SK-N-MC (cell line): ENCODE measurements around the gene SMTNL2.
"Not testable (repeated sequence)": the region's sequence is repeated elsewhere in the genome, so short reads cannot be mapped to it uniquely, and the experiment has no call there.

Experiments
- DNase-seq: peaks from one replicate; pipeline ENCODE4 v3.0.0-alpha.2; 2011; ENCODE audit warnings: low read depth, low spot score
- H3K27ac ChIP-seq: fragments of 200-600 bp; sonication (generic); 2 replicates; pipeline ENCODE4 v1.5.1; 2016; ENCODE audit warnings: mixed run types
- H3K36me3 ChIP-seq: fragments of 200-600 bp; sonication (generic); 2 replicates; pipeline ENCODE4 v1.6.1; 2017; ENCODE audit warnings: antibody characterized with exemption, low read length, mixed read lengths; ENCODE audit not compliant: insufficient read depth
- H3K4me3 ChIP-seq: fragments of 200-600 bp; sonication (generic); 2 replicates; pipeline ENCODE4 v1.5.1; 2016
- H3K9ac ChIP-seq: fragments of 200-600 bp; sonication (generic); 2 replicates; pipeline ENCODE4 v1.8.0; 2017; ENCODE audit warnings: mixed run types, mixed read lengths; ENCODE audit not compliant: insufficient read length
- H3K9me3 ChIP-seq: fragments of 200-600 bp; sonication (generic); 2 replicates; pipeline ENCODE4 v1.6.1; 2017; ENCODE audit warnings: low read depth, mild to moderate bottlenecking, antibody characterized with exemption, low read length, moderate library complexity, mixed read lengths
- EZH2 ChIP-seq: fragments of 200-600 bp; sonication (generic); IDR thresholded peaks from one replicate; pipeline ENCODE4 v1.6.1; 2017; ENCODE audit warnings: antibody characterized with exemption
- FOXP2 ChIP-seq: optimal IDR thresholded peaks from 2 replicates; pipeline ENCODE3; 2011; ENCODE audit warnings: mild to moderate bottlenecking, moderate library complexity; ENCODE audit not compliant: insufficient read depth; ENCODE audit errors: extremely low read length, control extremely low read depth
- POLR2AphosphoS5 ChIP-seq: IDR thresholded peaks from 2 replicates; pipeline ENCODE4 v1.6.1; 2012; ENCODE audit warnings: mild to moderate bottlenecking, low read depth, low read length, borderline replicate concordance

The SMTNL2 gene

DNA sequence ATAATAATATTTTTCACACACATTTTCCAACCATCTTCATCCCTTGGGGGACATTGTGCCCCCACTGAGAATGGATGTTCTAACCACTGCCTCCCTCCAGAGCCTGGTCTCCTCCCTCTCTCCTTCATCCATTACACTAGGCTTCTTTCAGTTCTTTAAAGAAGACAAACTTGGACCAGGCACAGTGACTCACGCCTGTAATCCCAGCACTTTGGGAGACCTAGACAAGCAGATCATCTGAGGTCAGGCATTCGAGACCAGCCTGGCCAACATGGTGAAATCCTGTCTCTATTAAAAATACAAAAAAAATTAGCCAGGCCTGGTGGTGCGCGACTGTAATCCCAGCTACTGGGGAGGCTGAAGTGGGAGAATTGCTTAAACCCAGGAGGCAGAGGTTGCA, 50.6 kb downstream of the SMTNL2 start:
- DNase-seq: no peak
- Histone ChIP-seq H3K9ac (no peak overlapping the region), H3K27ac (no peak overlapping the region), H3K36me3 (no peaks in the 10 kb centered on the region), H3K4me3 (no peak overlapping the region), H3K9me3 (no peaks in the 10 kb centered on the region)
- TF ChIP-seq EZH2 (no peak), POLR2AphosphoS5 (no peak), FOXP2 (no peak)

DNA sequence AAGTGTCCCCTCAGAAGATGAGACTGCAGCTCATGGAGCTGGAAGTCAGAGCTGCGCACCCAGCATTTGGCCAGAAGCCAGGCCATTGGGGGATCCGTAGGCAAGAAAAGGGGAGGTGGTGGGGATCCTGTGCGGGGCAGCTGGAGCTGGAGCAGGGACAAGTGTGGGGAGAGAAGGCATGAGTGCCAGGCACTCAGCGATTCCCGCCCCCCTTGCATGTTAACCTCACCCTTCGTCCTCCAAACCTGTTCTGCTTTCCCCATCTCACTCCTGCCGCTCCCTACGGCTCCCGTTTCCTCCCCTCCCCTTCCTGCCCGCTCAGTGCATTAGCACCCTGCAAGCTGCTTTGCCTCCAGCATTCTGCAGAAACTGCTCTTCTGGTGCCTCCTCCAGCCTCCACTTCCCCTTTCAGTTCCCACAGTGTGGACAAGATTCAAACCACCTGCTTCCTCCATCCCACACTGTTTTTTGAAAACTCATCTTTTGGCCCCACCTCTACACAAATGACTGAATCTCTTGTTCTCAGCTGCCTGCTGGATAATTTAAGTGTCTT, 51.6 kb downstream of the SMTNL2 start:
- Histone ChIP-seq H3K36me3 (no peaks in the 10 kb centered on the region), H3K27ac (no peak overlapping the region), H3K9ac (no peak overlapping the region), H3K9me3 (no peaks in the 10 kb centered on the region), H3K4me3 (0 out of 2 replicates have a peak overlapping the region, but pooled peaks have one; percentile 25)
- no peak for DNase-seq
- TF ChIP-seq EZH2: no peak
- TF ChIP-seq FOXP2: no peak
- no peak for TF ChIP-seq POLR2AphosphoS5

DNA sequence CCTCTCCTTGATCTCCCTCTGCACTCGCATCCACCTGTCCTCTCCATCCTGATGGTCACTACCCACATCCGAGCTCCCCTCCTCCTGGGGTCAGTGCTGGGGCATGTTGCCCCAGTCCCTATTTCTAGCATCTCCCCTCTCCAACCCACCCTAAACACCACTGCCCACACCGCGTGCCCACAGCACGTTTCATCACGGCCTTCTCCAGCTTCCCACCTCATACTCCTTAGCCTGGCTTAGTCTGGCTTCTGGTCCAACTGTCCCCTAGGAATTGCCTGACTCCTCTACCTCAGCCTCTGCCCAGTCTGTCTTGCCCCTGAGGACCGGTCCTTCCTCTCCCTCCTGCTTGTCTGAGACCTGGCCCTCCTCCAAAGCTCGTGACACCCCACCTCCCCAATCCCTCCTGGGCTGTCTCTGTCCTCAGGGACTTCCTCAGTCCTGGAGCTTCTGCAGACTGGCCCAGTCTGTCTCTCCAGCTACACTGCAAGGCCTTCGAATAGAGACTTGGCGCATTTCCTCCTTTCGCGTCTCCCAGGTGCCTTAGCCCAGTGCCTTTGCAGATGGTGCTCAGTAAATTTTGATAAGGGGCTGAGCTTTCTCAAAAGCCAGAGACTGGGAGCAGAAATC, 52.3 kb downstream of the SMTNL2 start:
- Histone ChIP-seq H3K36me3 (no peaks in the 10 kb centered on the region), H3K9ac (no peak overlapping the region), H3K27ac (no peak overlapping the region), H3K9me3 (no peaks in the 10 kb centered on the region), H3K4me3 (no peak overlapping the region)
- no peak for DNase-seq
- TF ChIP-seq FOXP2 (no peak), EZH2 (no peak), POLR2AphosphoS5 (no peak)

DNA sequence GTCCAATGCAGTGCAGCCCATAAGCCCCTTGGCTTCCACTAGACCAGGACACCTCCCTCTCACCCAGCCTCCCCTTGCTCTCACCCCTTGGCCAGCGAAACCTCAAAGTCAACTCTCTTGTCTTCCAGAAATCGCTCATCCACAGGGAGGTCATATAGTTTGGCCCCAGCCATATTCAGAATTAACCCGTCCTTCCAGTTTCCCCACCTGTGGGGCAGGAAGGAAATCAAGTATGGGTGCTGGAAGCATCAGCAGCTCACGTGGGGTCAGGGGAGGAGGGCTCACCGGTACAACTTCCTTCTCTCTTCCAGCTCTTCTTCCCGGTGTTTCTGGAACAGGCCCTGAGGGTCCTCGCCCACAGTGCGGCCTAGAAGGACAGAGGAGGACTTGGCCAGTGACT, 54.4 kb downstream of the SMTNL2 start:
- H3K9ac ChIP-seq, DNase-seq, H3K4me3 ChIP-seq, H3K9me3 ChIP-seq, H3K27ac ChIP-seq, H3K36me3 ChIP-seq: not testable (repeated sequence)

DNA sequence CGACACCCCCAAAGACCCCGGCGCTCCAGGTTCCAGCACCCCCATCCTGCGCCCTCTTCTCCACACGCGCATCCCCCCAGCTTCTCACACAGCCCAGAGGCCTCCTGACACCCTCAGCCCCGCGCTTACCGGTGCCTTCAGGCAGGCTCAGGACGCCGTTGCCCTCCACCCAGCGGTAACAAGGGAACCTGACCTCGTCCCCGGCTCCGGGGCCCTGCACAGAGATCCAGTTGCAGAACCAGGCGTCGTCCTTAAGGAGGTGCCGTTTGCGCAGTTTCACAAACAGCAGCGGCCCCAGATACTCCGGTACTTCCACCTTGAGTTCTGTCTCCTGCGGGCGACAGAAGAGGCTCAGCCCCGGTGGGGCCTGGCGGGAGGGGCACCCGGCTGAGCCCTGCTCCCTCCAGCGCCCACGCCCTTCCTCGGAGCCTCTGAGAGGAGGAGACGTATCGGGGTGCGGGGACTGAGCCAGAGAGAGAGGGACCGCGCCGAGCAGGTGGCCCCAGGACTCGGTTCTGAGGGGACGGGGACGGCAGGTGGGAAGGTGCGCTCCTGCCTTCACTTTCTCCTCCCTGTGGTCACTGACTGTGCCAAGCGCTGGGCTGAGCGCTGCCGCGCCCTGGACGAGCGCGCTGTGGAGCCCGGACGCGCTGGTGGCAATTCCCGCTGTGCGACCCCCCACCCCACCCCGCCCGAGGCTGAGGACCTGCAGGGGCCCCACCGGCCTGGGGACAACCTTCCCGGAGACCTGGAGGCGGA, 55.2 kb downstream of the SMTNL2 start:
- H3K9me3 ChIP-seq, H3K36me3 ChIP-seq, H3K4me3 ChIP-seq, H3K9ac ChIP-seq, DNase-seq, H3K27ac ChIP-seq: not testable (repeated sequence)

DNA sequence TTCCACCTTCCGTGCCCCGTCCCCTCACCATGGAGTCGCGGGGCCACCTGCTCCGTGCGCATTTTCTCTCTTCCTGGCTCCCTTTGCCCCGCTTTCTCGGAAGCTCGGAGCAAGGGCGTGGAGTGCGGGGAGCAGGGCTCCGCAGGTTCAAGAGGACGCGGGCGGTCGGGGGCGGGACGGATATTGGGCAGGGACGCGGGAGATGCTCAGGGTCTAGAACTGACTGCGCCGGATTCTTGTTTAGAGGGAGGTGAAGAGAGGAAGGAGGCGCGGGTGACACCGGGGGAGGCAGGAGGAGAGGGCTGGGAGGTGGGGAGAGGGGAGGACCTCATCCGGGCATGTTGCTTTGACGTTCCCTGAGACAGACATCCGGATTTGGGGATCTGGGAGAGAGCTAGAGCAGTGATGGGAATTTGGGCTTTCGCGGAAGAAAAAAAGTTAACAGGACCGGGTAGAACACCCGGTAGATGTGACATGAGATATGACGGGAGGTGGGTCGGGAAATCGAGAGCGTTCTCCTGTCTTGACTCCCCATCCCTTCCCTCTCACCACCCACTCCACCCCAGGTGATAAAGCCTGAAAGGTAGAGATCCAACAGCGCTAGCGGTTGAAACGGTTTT, 56.4 kb downstream of the SMTNL2 start:
- H3K9ac ChIP-seq, H3K36me3 ChIP-seq, H3K4me3 ChIP-seq, H3K27ac ChIP-seq, H3K9me3 ChIP-seq, DNase-seq: not testable (repeated sequence)

DNA sequence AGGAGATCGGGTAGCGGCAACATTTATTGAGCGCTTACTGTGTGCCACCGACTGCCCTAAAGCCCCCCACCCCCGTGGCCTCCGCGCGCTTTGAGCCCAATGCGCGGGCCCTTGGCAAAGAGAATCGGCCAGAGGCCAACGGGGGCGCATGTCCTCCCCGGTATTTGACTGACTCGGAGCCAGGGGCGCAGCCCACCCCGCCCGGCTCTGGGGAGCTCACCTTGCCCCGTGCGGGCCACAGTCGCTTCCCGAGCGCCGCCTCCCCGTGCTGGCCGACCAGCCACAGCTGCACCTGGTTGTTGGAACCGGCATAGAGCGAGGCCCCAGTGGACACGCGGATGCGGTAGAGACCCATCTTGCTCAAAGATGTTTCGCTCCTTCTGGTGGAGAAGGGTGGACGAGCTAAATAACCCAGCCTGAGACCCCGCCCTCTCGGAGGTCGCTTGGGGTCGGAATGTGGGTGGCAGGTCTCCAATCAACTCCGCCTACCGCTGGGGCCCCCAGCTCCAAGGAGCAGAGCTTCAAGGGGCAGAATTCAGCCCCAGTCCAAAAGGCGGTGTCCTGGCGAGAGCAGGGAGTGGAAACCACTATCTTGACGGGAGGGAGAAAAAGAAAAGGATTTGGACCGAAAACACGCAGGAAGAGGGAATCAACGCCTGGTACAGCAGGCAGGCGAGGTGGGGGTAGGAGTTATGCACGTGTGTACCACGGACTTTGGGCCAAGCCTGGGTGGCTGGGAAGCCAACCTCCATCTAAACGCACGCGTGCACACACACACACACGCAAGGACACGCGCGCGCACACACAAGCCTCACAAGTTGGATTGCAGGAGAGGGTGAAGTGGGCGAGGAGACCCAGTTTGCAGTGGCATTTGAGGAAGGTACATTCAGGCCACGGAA, 57.2 kb downstream of the SMTNL2 start, which contains the start of gene ALOX15:
Gene ALOX15 (minus strand): TSS at position 382 of the 899 bp plus-strand sequence. CDS start 27 bp downstream, at position 355.
- H3K36me3 ChIP-seq: no peaks in the 10 kb centered on the region
- H3K9ac ChIP-seq: no peak within 1 kb of the TSS
- DNase-seq: no peak
- no peaks in the 10 kb centered on the region for H3K9me3 ChIP-seq
- H3K4me3 ChIP-seq: no peak within 1 kb of the TSS
- TF ChIP-seq EZH2 (no peak), POLR2AphosphoS5 (no peak), FOXP2 (no peak)
- no peak within 1 kb of the TSS for H3K27ac ChIP-seq

DNA sequence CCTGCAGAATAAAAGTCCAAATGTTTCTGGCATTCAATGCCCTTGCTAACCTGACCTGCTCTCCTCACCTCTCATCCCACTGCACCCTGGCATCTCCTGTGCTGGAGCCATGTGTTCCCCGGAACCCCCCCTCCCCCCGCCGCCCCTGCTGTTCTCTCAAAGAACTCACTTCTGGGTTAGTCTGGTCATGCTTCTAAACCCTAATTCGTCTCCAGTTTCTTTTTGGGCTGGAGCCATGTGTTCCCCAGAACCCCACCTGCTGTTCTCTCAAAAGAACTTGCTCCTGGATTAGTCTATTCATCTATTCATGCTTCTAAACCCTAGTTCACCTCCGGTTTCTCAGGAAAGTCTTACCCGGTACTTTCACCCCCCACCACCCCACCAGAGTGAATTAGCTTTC, 58.0 kb downstream of the SMTNL2 start:
- DNase-seq: no peak
- Histone ChIP-seq H3K4me3 (no peak overlapping the region), H3K9me3 (no peaks in the 10 kb centered on the region)

More for the DNA sequence above, 58.0 kb downstream of the SMTNL2 start:
- no peak for TF ChIP-seq FOXP2
- no peak for TF ChIP-seq POLR2AphosphoS5
- TF ChIP-seq EZH2: no peak
- no peak overlapping the region for H3K27ac ChIP-seq
- no peaks in the 10 kb centered on the region for H3K36me3 ChIP-seq
- H3K9ac ChIP-seq: no peak overlapping the region
